Keratinocyte (primary cell): ENCODE measurements around the gene POLR1G. TPM values are rescaled to one million over a fixed set of nuclear protein-coding genes. Genes with fewer than 3 reads are reported as not detected.

ENCODE experiments used
- DNase-seq: peaks from one replicate; pipeline ENCODE4 v3.0.0-alpha.2; 2011; ENCODE audit warnings: low read depth, missing footprints, low spot score
- FAIRE-seq: peaks from 2 replicates; lab custom pipeline; 2011; peaks lifted over from hg19 to GRCh38; lab: Jason Lieb, UNC
- H2AFZ ChIP-seq: 2 replicates; pipeline ENCODE4 v1.6.0; 2012; ENCODE audit warnings: low read length, control low read depth, inconsistent platforms; ENCODE audit not compliant: control insufficient read depth
- H3K27ac ChIP-seq: 2 replicates; pipeline ENCODE4 v1.5.1; 2011; ENCODE audit warnings: low read length; ENCODE audit not compliant: control insufficient read depth, insufficient read depth
- H3K27me3 ChIP-seq: 3 replicates; pipeline ENCODE4 v1.6.0; 2011; ENCODE audit warnings: low read length; ENCODE audit not compliant: control insufficient read depth, insufficient read depth; ENCODE audit errors: extremely low read depth
- H3K36me3 ChIP-seq, 2 experiments: 2 replicates in 1 of 2; 3 replicates in 1 of 2; pipeline ENCODE4 v1.5.1; 2011; ENCODE audit warnings: low read length in 2 of 2, mild to moderate bottlenecking in 1 of 2; ENCODE audit not compliant: control insufficient read depth in 2 of 2, insufficient read depth in 2 of 2; ENCODE audit errors: extremely low read depth in 1 of 2
- H3K4me1 ChIP-seq: 3 replicates; pipeline ENCODE4 v1.5.1; 2011; ENCODE audit warnings: low read length; ENCODE audit not compliant: control insufficient read depth, insufficient read depth; ENCODE audit errors: extremely low read depth
- H3K4me2 ChIP-seq: 3 replicates; pipeline ENCODE4 v1.6.0; 2011; ENCODE audit warnings: low read depth, low read length; ENCODE audit not compliant: control insufficient read depth, insufficient read depth; ENCODE audit errors: extremely low read depth
- H3K4me3 ChIP-seq, 3 experiments: fragments of 200-600 bp in 1 of 3; sonication (generic) in 1 of 3; 2 replicates in 2 of 3; 3 replicates in 1 of 3; pipeline ENCODE4 v1.5.1; 2011 to 2016; ENCODE audit warnings: low read length in 3 of 3, mild to moderate bottlenecking in 3 of 3, control low read depth in 2 of 3, inconsistent platforms in 1 of 3, low read depth in 1 of 3, mixed read lengths in 1 of 3, mixed run types in 1 of 3, moderate library complexity in 1 of 3; ENCODE audit not compliant: control insufficient read depth in 2 of 3, insufficient read depth in 2 of 3; ENCODE audit errors: extremely low read depth in 1 of 3
- H3K79me2 ChIP-seq: 2 replicates; pipeline ENCODE4 v1.6.0; 2012; ENCODE audit warnings: low read length; ENCODE audit not compliant: control insufficient read depth, insufficient read depth
- H3K9ac ChIP-seq: 3 replicates; pipeline ENCODE4 v1.6.0; 2011; ENCODE audit warnings: low read length; ENCODE audit not compliant: control insufficient read depth, insufficient read depth; ENCODE audit errors: extremely low read depth
- H3K9me1 ChIP-seq: 3 replicates; pipeline ENCODE4 v1.6.0; 2011; ENCODE audit warnings: low read length; ENCODE audit not compliant: control insufficient read depth, insufficient read depth; ENCODE audit errors: extremely low read depth
- H3K9me3 ChIP-seq: 2 replicates; pipeline ENCODE4 v1.5.1; 2012; ENCODE audit warnings: low read depth, low read length; ENCODE audit not compliant: control insufficient read depth
- H4K20me1 ChIP-seq: 3 replicates; pipeline ENCODE4 v1.6.0; 2011; ENCODE audit warnings: low read length; ENCODE audit not compliant: control insufficient read depth, insufficient read depth; ENCODE audit errors: extremely low read depth
- CTCF ChIP-seq, 3 experiments: IDR thresholded peaks in 1 of 3; conservative IDR thresholded peaks in 1 of 3; optimal IDR thresholded peaks in 1 of 3; 2 replicates in 2 of 3; 3 replicates in 1 of 3; pipeline versions ENCODE3 to v1.5.1; 2011; ENCODE audit warnings: low read length in 3 of 3, mild to moderate bottlenecking in 3 of 3, moderate library complexity in 2 of 3, control low read depth in 1 of 3, inconsistent platforms in 1 of 3; ENCODE audit not compliant: insufficient read depth in 2 of 3; ENCODE audit errors: extremely low read depth in 1 of 3
- EZH2 ChIP-seq: IDR thresholded peaks from one replicate; pipeline ENCODE4 v1.6.1; 2012; ENCODE audit warnings: inconsistent platforms, mild to moderate bottlenecking, low read length, moderate library complexity
- dilution Hi-C: fragments of 300-500 bp; cut with MboI; formaldehyde crosslinking; loops from one replicate; pipeline ENCODE4 v1.7.0; 2020; ENCODE audit warnings: low sequenced_read_pairs; ENCODE audit not compliant: extremely low pct_ligation_motif_present
- polyA plus RNA-seq, 5 experiments: library from polyadenylated mRNA; depleted of rRNA in 3 of 5; stranded (reverse) in 3 of 5; stranded (forward) in 1 of 5; unstranded in 1 of 5; fragments of >200 nt; gene quantifications; 1 replicate in 1 of 5; 2 replicates in 3 of 5; 3 replicates in 1 of 5; pipeline versions ENCODE4 v1.2.1 to v1.2.3, GENCODE V29; 2011 to 2012; ENCODE audit warnings: missing spikeins in 2 of 5, low read depth in 1 of 5, low replicate concordance in 1 of 5

Gene POLR1G
- polyA plus RNA-seq, 1 donor (not counting 4 experiments of a cell fraction or from before 2014, with no cell fraction given) = 9.8 TPM

GRCh38 chr19:45370410-45371204 is 35.8 kb upstream of the POLR1G start, which contains the start of gene ERCC2:
Gene ERCC2 (minus strand): TSS chr19:45370573. CDS start chr19:45370540, 33 bp downstream.
- no peaks in the 10 kb centered on the region for H3K27me3 ChIP-seq
- peaks cover 15% of the 10 kb centered on the region for H3K4me1 ChIP-seq
- no peaks in the 10 kb centered on the region for H3K9me3 ChIP-seq
- peak within 1 kb of the TSS; percentile 78 for H3K27ac ChIP-seq
- no peaks in the 10 kb centered on the region for H4K20me1 ChIP-seq
- peak within 1 kb of the TSS; percentile 85 for H3K4me2 ChIP-seq
- H3K36me3 ChIP-seq = peaks cover 4 to 10% of the 10 kb centered on the region in 2 experiments
- peak within 1 kb of the TSS; percentile 80 for H3K9ac ChIP-seq
- peak within 1 kb of the TSS; percentile 87 for H2AFZ ChIP-seq
- peak within 1 kb of the TSS; percentile 78 to 87 (median 85) for H3K4me3 ChIP-seq
- TF ChIP-seq EZH2 (no peak), CTCF (optimal IDR thresholded peaks at IDR 0.05 in 1 of 3, IDR thresholded peaks at IDR 0.05 in 1 of 3, conservative IDR thresholded peaks at IDR 0.05 in 1 of 3; ENCODE audit: extremely low read depth in 1 of 3, insufficient read depth in 2 of 3, low read length in 3 of 3) (no peak)
- H3K9me1 ChIP-seq = no peaks in the 10 kb centered on the region
- H3K79me2 ChIP-seq = peaks cover 14% of the 10 kb centered on the region
- dilution Hi-C loops = no loop called here
- FAIRE-seq = peak; percentile 76
- DNase-seq = peak; percentile 71

GRCh38 chr19:45376045-45376724 is 30.3 kb upstream of the POLR1G start:
- no peaks in the 10 kb centered on the region for H3K27me3 ChIP-seq
- H3K4me3 ChIP-seq = no peak overlapping the region
- peak overlapping the region; percentile 45 for H3K27ac ChIP-seq
- no peaks in the 10 kb centered on the region for H3K9me3 ChIP-seq
- no peaks in the 10 kb centered on the region for H3K9me1 ChIP-seq
- TF ChIP-seq CTCF (optimal IDR thresholded peaks at IDR 0.05 in 1 of 3, IDR thresholded peaks at IDR 0.05 in 1 of 3, conservative IDR thresholded peaks at IDR 0.05 in 1 of 3; ENCODE audit: extremely low read depth in 1 of 3, insufficient read depth in 2 of 3, low read length in 3 of 3) (no peak), EZH2 (no peak)
- H3K4me2 ChIP-seq = no peak overlapping the region
- H3K9ac ChIP-seq = no peak overlapping the region
- DNase-seq (peak; percentile 69), FAIRE-seq (peak; percentile 75)
- no peak overlapping the region for H2AFZ ChIP-seq
- no peaks in the 10 kb centered on the region for H4K20me1 ChIP-seq
- H3K4me1 ChIP-seq = peaks cover 21% of the 10 kb centered on the region
- dilution Hi-C loops = no loop called here
- H3K36me3 ChIP-seq = peaks cover 6 to 9% of the 10 kb centered on the region in 2 experiments
- no peaks in the 10 kb centered on the region for H3K79me2 ChIP-seq
